Tibial nerve (tissue), 4 donors: ENCODE measurements around the gene VEGFA.

Experiments
- CTCF ChIP-seq, 5 experiments: fragments of 200-600 bp in 3 of 5; fragments of 450-650 bp in 2 of 5; sonication (generic) in 3 of 5; IDR thresholded peaks; one replicate each; pipeline ENCODE4 v1.5.1; 2016 to 2019; ENCODE audit warnings: antibody characterized with exemption in 5 of 5, mild to moderate bottlenecking in 3 of 5, moderate library complexity in 2 of 5
- EP300 ChIP-seq, 2 donors: sonication (generic); formaldehyde crosslinking; IDR thresholded peaks; one replicate each; pipeline ENCODE4 v1.6.1; 2017; ENCODE audit warnings: antibody characterized with exemption in 2 of 2, mild to moderate bottlenecking in 1 of 2
- POLR2A ChIP-seq, 2 donors: fragments of 450-650 bp; IDR thresholded peaks; one replicate each; pipeline ENCODE4 v1.6.1; 2017; ENCODE audit warnings: antibody characterized with exemption in 2 of 2, mild to moderate bottlenecking in 2 of 2, moderate library complexity in 2 of 2

DNA sequence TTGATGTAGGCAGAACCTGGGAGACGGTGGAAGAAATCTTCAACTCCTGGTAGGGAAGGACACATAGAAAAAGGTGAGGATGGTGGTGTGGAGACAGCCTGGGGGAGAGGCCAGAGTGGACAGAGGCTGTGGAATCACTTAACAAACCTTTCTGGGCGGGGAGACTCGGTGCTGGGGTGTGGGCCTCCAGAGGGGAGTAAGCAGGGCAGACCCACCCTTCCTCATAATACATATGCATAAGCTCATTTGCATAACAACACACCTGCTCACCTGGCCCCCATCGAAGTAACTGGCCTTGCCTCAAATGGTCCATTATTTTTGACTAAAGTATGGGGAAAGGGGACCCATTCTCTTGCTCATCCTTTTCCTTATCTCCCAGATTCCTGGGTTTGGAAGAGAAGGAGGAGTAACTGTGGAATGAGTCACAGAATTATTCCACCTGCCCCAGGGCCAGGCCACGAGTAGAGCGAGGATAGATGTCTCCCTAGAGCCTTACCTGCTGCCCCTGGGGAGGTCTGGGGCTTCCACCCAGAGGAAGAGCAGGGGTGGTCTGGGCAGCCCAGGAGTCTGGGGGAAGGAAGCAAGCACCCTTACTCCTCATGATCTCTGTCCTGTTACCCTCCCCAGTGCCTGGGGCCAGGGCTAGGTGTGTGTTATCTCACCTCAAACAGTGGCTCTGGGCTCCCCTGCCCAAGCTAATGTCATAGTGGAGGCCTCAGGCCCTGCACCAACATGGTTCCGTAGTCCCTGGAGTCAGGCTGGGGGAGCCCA is 10.7 kb upstream of the VEGFA start:
- TF ChIP-seq CTCF (IDR thresholded peaks at IDR 0.05) (no peak), POLR2A (IDR thresholded peaks at IDR 0.05) (no peak), EP300 (IDR thresholded peaks at IDR 0.05) (no peak)
